C4-2B (cell line): ENCODE measurements around the gene CUX1.

ENCODE experiments used
- CTCF ChIP-seq: fragments of 450-650 bp; conservative IDR thresholded peaks from 2 replicates; pipeline ENCODE4 v1.5.1; 2017; ENCODE audit warnings: mild to moderate bottlenecking
- ZFX ChIP-seq: fragments of 450-650 bp; IDR thresholded peaks from 2 replicates; pipeline ENCODE4 v1.6.1; 2017

DNA sequence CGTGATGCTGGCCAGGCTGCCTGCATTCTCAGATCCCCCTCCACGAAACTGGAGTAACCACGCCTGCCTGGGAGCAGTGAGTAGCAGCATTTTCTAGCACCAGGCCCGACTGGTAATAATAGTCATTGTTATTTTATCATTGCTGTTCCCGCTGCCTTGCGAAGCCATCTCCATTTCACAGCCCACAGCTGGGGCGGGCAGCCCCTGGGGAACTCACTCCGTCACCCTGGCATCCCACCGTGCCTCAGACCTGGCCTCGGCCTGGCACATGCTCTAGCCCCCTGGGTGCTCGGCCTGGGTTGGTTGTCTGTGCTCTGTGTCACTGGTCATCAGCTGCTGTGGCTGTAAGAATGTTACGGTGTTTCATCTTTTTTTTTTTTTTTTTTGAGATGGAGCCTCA lies 411.5 kb downstream of the CUX1 start:
- no peak for TF ChIP-seq CTCF
- TF ChIP-seq ZFX, result no peak
